ENCODE measurements around the gene ACOT7.
"Not testable (repeated sequence)": the region's sequence is repeated elsewhere in the genome, so short reads cannot be mapped to it uniquely, and the experiment has no call there.

ACOT7 gene

DNA sequence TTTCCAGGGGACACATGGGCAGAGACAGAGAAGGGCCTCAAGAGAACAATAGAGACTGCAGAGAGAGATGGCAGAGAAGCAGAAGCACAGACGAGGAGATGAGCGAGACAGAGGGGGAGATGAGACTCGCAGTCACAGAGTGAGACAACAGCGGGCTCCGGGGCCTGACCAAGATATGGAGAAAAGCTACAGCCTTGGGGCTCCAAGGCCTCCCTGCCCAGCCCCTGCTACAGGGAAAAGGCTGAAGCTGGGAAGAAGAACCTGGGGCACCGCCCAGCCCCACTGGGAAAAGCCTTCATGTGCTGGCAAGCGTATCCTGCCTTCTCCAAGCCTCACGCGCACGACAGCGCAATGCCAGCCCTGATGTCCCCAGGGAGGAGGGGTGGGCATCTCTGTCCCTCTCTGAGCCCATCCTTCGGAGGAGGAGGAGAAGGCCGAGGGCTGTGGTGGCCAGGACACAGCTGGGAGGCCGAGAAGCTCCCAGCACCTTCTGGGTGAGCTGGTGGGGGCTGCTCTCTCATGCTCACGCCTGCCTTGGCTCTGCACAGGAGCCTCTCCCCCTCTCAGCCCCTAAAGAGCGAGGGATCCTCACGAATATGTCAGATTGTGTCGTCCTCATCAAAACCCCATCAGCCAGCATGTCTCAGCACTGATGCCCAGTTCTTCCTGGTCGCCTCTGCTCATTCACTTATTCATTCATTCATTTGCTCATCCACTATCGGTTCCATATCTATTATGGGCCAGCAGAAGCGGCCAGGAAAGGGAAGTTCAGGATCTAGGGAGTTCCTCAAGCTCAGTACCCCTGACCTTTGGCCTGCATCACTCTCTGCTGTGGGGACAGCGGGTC is 56.6 kb downstream of the ACOT7 start:
- no peak for DNase-seq

DNA sequence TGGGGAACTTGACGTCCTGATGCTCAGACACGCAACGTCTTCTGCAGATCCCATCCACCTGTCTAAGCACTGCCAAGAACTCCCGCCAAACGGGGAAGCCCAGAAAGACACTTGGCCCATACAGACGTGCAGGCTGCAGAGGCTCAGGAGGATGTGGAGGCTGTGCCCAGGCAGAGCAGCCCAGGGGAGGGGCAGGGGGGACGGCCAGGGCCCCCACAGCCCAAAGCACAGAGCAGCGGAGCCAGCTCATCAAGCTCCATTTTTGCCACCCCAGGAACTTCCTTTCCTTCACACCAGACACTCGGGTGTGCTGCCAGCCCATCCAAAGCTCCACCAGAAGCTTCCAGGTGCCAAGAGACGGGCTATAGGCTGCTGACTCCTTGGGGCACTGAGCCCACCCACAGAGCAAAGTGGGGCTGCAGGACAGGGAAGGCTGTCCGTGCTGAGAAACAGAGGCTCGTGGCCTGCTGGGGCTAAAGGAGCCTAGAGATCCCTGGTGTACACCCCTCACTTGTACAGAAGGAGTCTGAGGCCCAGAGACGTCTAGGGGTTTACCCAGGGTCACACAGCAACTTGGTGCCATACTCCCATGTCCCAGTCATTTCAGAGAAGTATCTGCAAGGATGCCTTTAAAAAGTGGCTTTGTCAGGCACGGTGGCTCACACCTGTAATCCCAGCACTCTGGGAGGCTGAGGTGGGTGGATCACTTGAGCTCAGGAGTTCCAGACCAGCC is 59.1 kb downstream of the ACOT7 start:
- no peak for DNase-seq

DNA sequence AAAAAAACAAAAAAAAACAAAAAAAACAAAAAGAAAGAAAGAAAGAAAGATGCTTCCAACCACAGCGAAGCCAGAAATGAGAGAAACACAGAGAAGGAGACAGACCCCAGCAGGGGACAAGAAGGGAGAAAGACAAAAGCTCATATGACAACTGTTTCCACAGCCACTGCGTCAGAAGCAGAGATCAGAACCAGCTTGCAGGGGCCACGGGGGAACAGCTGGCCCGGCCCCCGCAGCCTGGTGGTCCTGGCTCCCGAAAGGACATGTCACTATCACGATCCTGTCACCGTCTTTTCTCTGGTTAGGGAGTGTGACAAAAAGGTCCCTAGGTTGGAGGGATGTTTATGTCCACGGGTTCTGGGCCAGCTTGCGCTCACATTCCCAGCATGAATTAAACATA is 60.7 kb downstream of the ACOT7 start:
- DNase-seq = no peak

- DNase-seq = no peak
These were observed 61.9 kb downstream of the ACOT7 start for GRCh38 chr1:6331543-6332273.

GRCh38 chr1:6330410-6330911 is 63.1 kb downstream of the ACOT7 start:
- no peak for DNase-seq

GRCh38 chr1:6329851-6330250 is 63.7 kb downstream of the ACOT7 start:
- no peak for DNase-seq

DNA sequence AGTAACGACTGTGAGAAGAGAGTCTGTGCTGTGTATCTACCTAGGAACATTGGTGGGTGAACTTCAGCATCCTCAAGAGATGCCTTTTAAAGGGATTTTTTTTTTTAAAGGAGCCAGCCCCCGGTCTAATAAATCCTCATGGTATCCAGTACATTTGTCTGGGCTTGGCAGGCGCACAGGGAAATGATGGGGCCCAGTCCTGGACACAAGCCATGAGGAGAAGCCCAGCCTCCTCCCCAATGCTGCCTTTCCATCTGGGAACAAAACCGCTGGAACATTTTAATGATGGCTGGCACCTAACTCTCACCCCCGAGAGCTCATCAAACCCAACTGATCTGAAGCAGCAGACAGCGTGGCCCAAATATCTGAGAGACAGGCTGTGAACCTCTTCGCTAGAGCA is 64.2 kb downstream of the ACOT7 start:
- DNase-seq = no peak

- DNase-seq = no peak
These were observed 64.9 kb downstream of the ACOT7 start for GRCh38 chr1:6328696-6329095.

DNA sequence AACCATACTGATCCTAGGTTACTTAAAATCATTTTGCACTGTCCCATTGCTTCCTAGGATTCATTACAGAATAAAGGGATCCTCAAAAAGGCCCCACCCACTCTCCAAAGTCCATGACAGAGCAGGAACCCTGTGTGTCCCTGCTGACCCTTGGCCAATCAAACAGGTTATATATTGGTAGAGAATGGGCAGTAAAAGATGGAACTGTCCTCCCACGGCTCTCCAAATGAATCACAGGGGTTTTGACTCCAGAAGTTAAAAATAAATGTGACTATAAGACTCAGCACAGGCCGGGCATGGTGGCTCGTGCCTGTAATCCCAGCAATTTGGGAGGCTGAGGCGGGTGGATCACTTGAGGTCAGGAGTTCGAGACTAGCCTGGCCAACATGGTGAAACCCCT is 65.5 kb downstream of the ACOT7 start:
- no peak for DNase-seq

- no peak for DNase-seq
These were observed 68.1 kb downstream of the ACOT7 start for GRCh38 chr1:6325482-6325881.

- no peak for DNase-seq
These were observed 71.4 kb downstream of the ACOT7 start for GRCh38 chr1:6322161-6322560.

DNA sequence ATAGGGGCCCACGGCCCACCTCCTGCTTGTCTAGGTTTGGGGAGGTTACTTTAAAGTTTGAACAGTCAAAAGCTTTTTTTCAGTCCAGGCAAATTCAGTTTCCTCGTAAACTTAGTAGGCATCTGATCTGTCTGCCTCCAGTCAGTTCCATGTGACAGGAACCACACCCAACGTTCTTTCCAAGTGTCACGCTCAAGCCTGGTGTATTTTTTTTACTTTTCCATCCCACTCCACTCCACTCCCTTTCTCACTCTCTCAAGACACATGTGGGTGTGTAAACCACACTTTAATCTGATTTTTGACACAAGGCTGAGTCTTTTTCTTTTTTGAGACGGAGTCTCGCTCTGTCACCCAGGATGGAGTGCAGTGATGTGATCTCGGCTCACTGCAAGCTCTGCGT is 72.4 kb downstream of the ACOT7 start:
- no peak for DNase-seq

DNA sequence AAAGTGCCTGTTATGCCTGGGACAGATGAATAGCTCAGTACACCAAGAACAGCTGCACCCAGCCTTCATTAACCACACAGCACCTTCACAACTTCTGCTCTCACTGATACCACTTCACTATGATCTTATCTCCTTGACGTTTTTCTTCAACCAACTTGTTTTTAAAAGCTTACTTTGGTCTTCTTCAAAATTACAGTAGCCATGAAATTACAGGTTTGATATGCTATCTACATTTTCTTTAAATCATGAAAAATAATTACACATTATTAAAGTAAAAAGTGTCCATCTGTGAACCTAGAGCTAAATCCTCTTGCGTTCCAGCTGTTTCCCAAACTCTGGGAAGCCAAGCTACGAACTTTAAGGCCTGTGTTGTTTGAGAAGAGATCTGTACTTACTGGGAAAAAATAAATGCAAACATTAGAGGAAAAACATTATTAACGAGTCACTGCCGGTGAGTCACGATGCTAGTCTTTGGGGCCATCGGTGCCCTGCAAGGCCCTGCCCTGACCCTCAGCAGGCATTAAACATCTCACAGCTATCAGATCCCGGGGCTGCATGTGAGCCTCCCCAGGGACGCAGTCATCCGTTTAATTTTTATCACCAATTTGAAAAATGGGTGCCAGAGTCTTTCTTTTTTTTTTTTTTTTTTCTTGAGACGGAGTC is 76.3 kb downstream of the ACOT7 start:
- DNase-seq = no peak

DNA sequence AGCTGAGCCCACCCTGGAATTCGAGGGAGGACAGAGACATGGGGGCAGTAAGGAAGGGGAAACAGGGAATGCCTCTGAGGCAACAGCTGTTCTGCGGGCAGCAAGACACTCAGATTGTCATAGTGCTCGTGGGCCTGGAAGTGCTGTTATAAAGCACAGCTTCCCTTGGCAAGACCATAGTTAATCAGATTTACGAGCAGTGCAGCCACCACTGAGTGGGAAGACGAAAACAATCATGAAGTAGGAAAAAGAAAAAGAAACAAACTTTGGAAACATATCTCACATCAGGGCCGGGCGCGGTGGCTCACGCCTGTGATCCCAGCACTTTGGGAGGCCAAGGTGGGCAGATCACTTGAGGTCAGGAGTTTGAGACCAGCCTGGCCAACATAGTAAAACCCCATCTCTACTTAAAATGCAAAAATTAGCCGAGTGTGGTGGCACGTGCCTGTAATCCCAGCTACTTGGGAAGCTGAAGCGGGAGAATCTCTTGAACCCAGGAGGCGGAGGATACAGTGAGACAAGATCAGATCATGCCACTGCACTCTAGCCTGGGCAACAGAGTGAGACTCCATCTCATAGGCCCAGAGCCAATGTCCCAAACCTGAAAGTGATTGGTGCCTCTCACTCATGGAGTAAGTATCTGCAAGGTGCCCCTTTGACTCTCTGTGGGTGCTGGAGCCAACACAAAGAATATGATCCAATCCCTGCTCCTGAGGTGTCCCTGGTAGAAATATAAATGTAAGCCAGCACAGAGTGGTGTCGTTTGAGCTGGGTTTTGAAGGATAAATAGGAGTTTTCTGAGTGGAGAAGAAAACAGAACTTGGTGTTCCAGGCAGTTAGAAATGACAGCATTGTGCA is 77.1 kb downstream of the ACOT7 start:
- no peak for DNase-seq

GRCh38 chr1:6314503-6314902 is 79.1 kb downstream of the ACOT7 start:
- no peak for DNase-seq

- no peak for DNase-seq
These were observed 80.0 kb downstream of the ACOT7 start for GRCh38 chr1:6313393-6314200.

GRCh38 chr1:6310116-6310848 is 83.3 kb downstream of the ACOT7 start:
- no peak for DNase-seq

- DNase-seq = no peak
These were observed 84.0 kb downstream of the ACOT7 start for GRCh38 chr1:6309564-6309963.

DNA sequence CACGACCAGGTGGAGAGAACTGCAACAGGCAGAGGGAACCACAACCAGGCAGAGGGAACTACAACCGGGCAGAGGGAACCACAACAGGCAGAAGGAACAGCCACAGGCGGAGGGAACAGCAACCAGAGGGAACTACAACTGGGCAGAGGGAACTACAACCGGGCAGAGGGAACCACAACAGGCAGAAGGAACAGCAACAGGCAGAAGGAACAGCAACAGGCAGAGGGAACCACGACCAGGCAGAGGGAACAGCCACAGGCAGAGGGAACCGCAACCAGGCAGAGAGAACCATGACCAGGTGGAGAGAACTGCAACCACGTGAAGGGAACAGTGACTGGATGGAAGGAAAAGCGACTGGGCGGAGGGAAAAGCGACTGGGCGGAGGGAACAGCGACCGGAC is 85.1 kb downstream of the ACOT7 start:
- DNase-seq = no peak

DNA sequence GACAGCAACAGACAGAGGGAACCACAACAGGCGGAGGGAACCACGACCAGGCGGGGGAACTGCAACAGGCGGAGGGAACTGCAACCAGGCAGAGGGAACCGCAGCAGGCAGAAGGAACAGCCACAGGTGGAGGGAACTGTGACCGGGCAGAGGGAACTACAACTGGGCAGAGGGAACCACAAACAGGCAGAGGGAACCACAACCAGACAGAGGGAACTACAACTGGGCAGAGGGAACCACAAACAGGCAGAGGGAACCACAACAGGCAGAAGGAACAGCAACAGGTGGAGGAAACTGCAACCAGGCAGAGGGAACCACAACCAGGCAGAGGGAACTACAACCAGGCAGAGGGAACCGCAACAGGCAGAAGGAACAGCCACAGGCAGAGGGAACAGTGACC is 85.9 kb downstream of the ACOT7 start:
- DNase-seq = not testable (repeated sequence)

Measured in GDM1 (cell line).